GM18526 (cell line): Measurements from ENCODE around the gene KCNQ1.

Source experiments
- POLR2A ChIP-seq: IDR thresholded peaks from 3 replicates; pipeline ENCODE4 v1.6.1; 2011; ENCODE audit not compliant: insufficient read length; ENCODE audit errors: extremely low read depth

Gene KCNQ1

GRCh38 chr11:2554338-2555207 lies 109.8 kb downstream of the KCNQ1 start:
- TF ChIP-seq POLR2A = no peak

- no peak for TF ChIP-seq POLR2A
Measured at GRCh38 chr11:2555336-2555735, 110.5 kb downstream of the KCNQ1 start.

GRCh38 chr11:2555891-2556290 lies 111.1 kb downstream of the KCNQ1 start:
- no peak for TF ChIP-seq POLR2A

GRCh38 chr11:2557381-2557780 lies 112.6 kb downstream of the KCNQ1 start:
- no peak for TF ChIP-seq POLR2A

- TF ChIP-seq POLR2A = no peak
Measured at GRCh38 chr11:2558397-2558796, 113.6 kb downstream of the KCNQ1 start.

- no peak for TF ChIP-seq POLR2A
Measured at GRCh38 chr11:2558861-2559526, 114.2 kb downstream of the KCNQ1 start.

GRCh38 chr11:2559527-2560311 lies 114.9 kb downstream of the KCNQ1 start:
- no peak for TF ChIP-seq POLR2A

GRCh38 chr11:2561696-2562581 lies 117.1 kb downstream of the KCNQ1 start:
- no peak for TF ChIP-seq POLR2A

- no peak for TF ChIP-seq POLR2A
Measured at GRCh38 chr11:2562890-2563212, 118.0 kb downstream of the KCNQ1 start.

GRCh38 chr11:2563213-2564007 lies 118.6 kb downstream of the KCNQ1 start:
- no peak for TF ChIP-seq POLR2A

GRCh38 chr11:2564008-2564530 lies 119.3 kb downstream of the KCNQ1 start:
- TF ChIP-seq POLR2A = no peak

- no peak for TF ChIP-seq POLR2A
Measured at GRCh38 chr11:2564588-2565425, 120.0 kb downstream of the KCNQ1 start.
